T-cell (primary cell): ENCODE measurements around the gene WNT9A. TPM values are rescaled to one million over a fixed set of nuclear protein-coding genes. Genes with fewer than 3 reads are reported as not detected.
"Not testable (repeated sequence)": the region's sequence is repeated elsewhere in the genome, so short reads cannot be mapped to it uniquely, and the experiment has no call there.

Experiments
- ATAC-seq, 4 experiments: fragments of 200-7000 bp in 3 of 4; fragments of 150-1000 bp in 1 of 4; cut with Tn5 transposase; replicated peaks in 1 of 4; 1 replicate in 3 of 4; 2 replicates in 1 of 4; pipeline ENCODE4 v1.10.0; 2021; ENCODE audit warnings: moderate library complexity in 3 of 4, mild to moderate bottlenecking in 2 of 4, moderate number of reproducible peaks in 1 of 4
- CTCF ChIA-PET, 2 donors: fragments of 300-600 bp; sonication (Branson Sonifier 250); formaldehyde crosslinking; loops; one replicate each; lab custom pipeline; 2022; ENCODE audit warnings: antibody characterized with exemption in 2 of 2; lab: Charles Lee
- POLR2A ChIA-PET, 2 donors: fragments of 300-600 bp; sonication (Branson Sonifier 250); formaldehyde crosslinking; loops; one replicate each; lab custom pipeline; 2022; ENCODE audit warnings: antibody characterized with exemption in 2 of 2; lab: Charles Lee
- DNase-seq, 35 experiments: peaks; one replicate each; pipeline versions ENCODE4 v3.0.0 to v3.0.0-alpha.2; 2013 to 2023
- H3K27ac ChIP-seq: one replicate; pipeline ENCODE4 v1.5.1; 2013; ENCODE audit warnings: low read length
- H3K27me3 ChIP-seq, 2 experiments: replicated peaks in 1 of 2; 1 replicate in 1 of 2; 2 replicates in 1 of 2; pipeline versions ENCODE4 v1.6.1 to v1.7.0; 2013; ENCODE audit warnings: low read length in 1 of 2, mixed read lengths in 1 of 2; ENCODE audit not compliant: control insufficient read depth in 2 of 2, insufficient read depth in 2 of 2; ENCODE audit errors: extremely low read depth in 1 of 2
- H3K36me3 ChIP-seq, 2 donors: 1 replicate in 1 of 2; 2 replicates in 1 of 2; pipeline versions ENCODE4 v1.6.1 to v1.7.0; 2013; ENCODE audit warnings: low read length in 1 of 2; ENCODE audit not compliant: control insufficient read depth in 2 of 2, insufficient read depth in 1 of 2; ENCODE audit errors: extremely low read depth in 1 of 2
- H3K4me1 ChIP-seq, 2 experiments: 1 replicate in 1 of 2; 2 replicates in 1 of 2; pipeline versions ENCODE4 v1.6.1 to v1.7.0; 2013; ENCODE audit warnings: low read length in 2 of 2, mixed read lengths in 1 of 2; ENCODE audit not compliant: insufficient read depth in 2 of 2, control insufficient read depth in 1 of 2; ENCODE audit errors: extremely low read depth in 1 of 2
- H3K4me3 ChIP-seq, 2 donors: 1 replicate in 1 of 2; 2 replicates in 1 of 2; pipeline versions ENCODE4 v1.5.1 to v1.7.0; 2013; ENCODE audit warnings: mild to moderate bottlenecking in 2 of 2, low read length in 1 of 2, moderate library complexity in 1 of 2; ENCODE audit not compliant: control insufficient read depth in 1 of 2; ENCODE audit errors: extremely low read depth in 1 of 2
- H3K9me3 ChIP-seq: 2 replicates; pipeline ENCODE4 v1.7.0; 2013
- H3K27ac Mint-ChIP-seq, 2 donors: one replicate each; pipeline ENCODE4 v1.8.0; 2020 to 2021; ENCODE audit warnings: mild to moderate bottlenecking in 2 of 2, mixed read lengths in 2 of 2
- H3K27me3 Mint-ChIP-seq, 2 donors: one replicate each; pipeline ENCODE4 v1.8.0; 2021 to 2022; ENCODE audit warnings: mixed read lengths in 2 of 2
- H3K36me3 Mint-ChIP-seq: one replicate; pipeline ENCODE4 v1.8.0; 2021; ENCODE audit warnings: mixed read lengths
- H3K4me1 Mint-ChIP-seq, 3 donors: one replicate each; pipeline ENCODE4 v1.8.0; 2020 to 2022; ENCODE audit warnings: mixed read lengths in 3 of 3, mild to moderate bottlenecking in 1 of 3
- H3K4me3 Mint-ChIP-seq, 3 donors: one replicate each; pipeline ENCODE4 v1.8.0; 2020 to 2022; ENCODE audit warnings: mild to moderate bottlenecking in 3 of 3, mixed read lengths in 3 of 3, moderate library complexity in 3 of 3
- H3K9me3 Mint-ChIP-seq, 3 donors: one replicate each; pipeline ENCODE4 v1.8.0; 2020 to 2022; ENCODE audit warnings: mixed read lengths in 3 of 3
- WGBS: methylation state at CpG from one replicate; pipeline ENCODE4 v1.1.5; 2013; ENCODE audit warnings: missing lambda C conversion rate; ENCODE audit not compliant: insufficient coverage; 5-methylcytosine and 5-hydroxymethylcytosine counted together
- total RNA-seq, 35 experiments: library from RNA in 6 of 35; stranded (reverse) in 6 of 35; fragments of 120-200 nt in 1 of 35; gene quantifications; one replicate each; pipeline versions ENCODE4 v1.2.1 to v1.2.4 and lab custom pipeline; 2013 to 2026

Gene WNT9A
- total RNA-seq, 5 donors from 2014 or later (not counting 1 experiment from before 2014, with no cell fraction given), result 0.12 to 0.72 (median 0.48) TPM; not detected in 1

DNA sequence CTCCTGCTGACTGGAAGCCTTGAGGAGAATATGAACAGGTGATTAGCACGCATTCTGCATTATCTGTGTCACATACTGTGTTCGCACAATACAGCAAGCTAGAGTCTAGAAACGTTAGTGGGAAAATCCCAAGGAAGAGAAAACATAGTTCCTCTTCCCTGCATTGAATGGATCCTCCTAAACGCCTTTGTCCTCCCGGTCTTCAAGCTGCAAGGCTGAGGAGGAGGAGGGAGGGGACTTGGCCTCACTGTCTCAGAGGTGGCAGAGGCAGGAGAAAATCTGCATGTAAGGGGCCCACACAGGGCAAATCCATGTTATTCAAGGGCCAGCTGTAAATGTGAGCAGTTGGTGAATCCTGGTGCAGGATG lies 34.4 kb downstream of the WNT9A start:
- ATAC-seq (no peak), DNase-seq (no peak)
- Mint-ChIP-seq H3K36me3 (no peaks in the 10 kb centered on the region), H3K27me3 (peaks cover 0 to 5% of the 10 kb centered on the region in 2 donors), H3K4me1 (peaks cover 2 to 7% (median 2%) of the 10 kb centered on the region in 3 donors), H3K9me3 (no peaks in the 10 kb centered on the region), H3K27ac (no peak overlapping the region), H3K4me3 (no peak overlapping the region)
- Histone ChIP-seq H3K4me1 (no peaks in the 10 kb centered on the region), H3K9me3 (no peaks in the 10 kb centered on the region), H3K4me3 (no peak overlapping the region), H3K27me3 (peaks cover 0 to 28% of the 10 kb centered on the region in 2 experiments), H3K27ac (no peak overlapping the region), H3K36me3 (no peaks in the 10 kb centered on the region)
- WGBS, result 76% methylated on average over 4 of the region's 5 CpGs
- ChIA-PET CTCF (no interaction called here), POLR2A (no interaction called here)

DNA sequence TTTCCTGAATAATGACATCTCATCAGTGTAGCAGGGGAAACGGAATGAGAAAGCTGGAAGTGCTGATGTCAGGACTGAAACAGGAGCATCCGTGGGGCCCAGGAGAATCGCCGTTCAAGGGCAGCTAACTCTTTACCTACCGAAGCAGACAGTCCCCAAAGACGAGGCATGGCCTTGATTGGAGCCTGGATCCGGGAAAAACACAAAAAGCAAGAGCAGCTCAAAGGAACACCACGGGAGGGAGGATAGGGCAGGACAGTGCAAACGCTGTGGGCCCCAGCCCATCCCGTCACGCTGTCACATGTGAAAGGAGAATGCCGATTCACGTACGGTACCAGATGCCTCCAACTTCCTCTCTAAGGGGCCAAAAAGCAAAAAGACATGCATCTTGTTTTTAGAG lies 34.9 kb downstream of the WNT9A start:
- no peaks in the 10 kb centered on the region for H3K36me3 ChIP-seq
- H3K9me3 ChIP-seq, result no peaks in the 10 kb centered on the region
- H3K4me3 Mint-ChIP-seq, result no peak overlapping the region
- H3K4me1 ChIP-seq, result no peaks in the 10 kb centered on the region
- no peaks in the 10 kb centered on the region for H3K36me3 Mint-ChIP-seq
- H3K27me3 ChIP-seq, result peaks cover 0 to 31% of the 10 kb centered on the region in 2 experiments
- no peaks in the 10 kb centered on the region for H3K9me3 Mint-ChIP-seq
- H3K27ac ChIP-seq, result no peak overlapping the region
- DNase-seq (no peak), ATAC-seq (no peak)
- ChIA-PET POLR2A (no interaction called here), CTCF (no interaction called here)
- H3K4me3 ChIP-seq, result no peak overlapping the region
- peaks cover 2 to 7% (median 2%) of the 10 kb centered on the region in 3 donors for H3K4me1 Mint-ChIP-seq
- H3K27me3 Mint-ChIP-seq, result peaks cover 0 to 5% of the 10 kb centered on the region in 2 donors
- WGBS, result 55% methylated on average over 14 of the region's 14 CpGs
- H3K27ac Mint-ChIP-seq, result no peak overlapping the region

DNA sequence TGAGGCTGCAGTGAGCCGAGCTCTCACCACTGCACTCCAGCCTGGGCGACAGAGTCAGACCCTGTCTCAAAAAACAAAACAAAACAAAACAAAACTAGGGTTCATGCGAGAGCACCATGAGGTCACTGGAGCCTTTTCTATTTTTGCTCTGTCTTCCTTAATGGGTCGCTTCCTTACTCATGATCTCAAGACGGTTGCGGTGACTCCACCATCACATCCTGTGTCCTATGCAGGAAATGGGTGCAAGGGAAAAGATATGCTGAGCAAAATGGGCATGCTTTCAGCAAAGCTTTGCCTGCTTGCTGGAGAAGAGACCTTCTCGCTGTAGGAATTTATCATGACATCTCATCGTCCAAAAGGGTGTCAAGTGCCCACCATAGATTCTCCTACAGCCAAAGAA lies 36.4 kb downstream of the WNT9A start:
- Mint-ChIP-seq H3K9me3 (no peaks in the 10 kb centered on the region), H3K4me3 (no peak overlapping the region), H3K27me3 (peaks cover 0 to 5% of the 10 kb centered on the region in 2 donors), H3K36me3 (no peaks in the 10 kb centered on the region), H3K4me1 (peaks cover 2 to 7% (median 2%) of the 10 kb centered on the region in 3 donors), H3K27ac (no peak overlapping the region)
- no peak for DNase-seq
- no peak overlapping the region for H3K27ac ChIP-seq
- ChIA-PET CTCF (no interaction called here), POLR2A (no interaction called here)
- H3K9me3 ChIP-seq, result no peaks in the 10 kb centered on the region
- 94% methylated on average over 2 of the region's 8 CpGs for WGBS
- peaks cover 0 to 36% of the 10 kb centered on the region in 2 experiments for H3K27me3 ChIP-seq
- no peaks in the 10 kb centered on the region for H3K4me1 ChIP-seq
- no peak overlapping the region for H3K4me3 ChIP-seq
- no peak for ATAC-seq
- H3K36me3 ChIP-seq, result no peaks in the 10 kb centered on the region

DNA sequence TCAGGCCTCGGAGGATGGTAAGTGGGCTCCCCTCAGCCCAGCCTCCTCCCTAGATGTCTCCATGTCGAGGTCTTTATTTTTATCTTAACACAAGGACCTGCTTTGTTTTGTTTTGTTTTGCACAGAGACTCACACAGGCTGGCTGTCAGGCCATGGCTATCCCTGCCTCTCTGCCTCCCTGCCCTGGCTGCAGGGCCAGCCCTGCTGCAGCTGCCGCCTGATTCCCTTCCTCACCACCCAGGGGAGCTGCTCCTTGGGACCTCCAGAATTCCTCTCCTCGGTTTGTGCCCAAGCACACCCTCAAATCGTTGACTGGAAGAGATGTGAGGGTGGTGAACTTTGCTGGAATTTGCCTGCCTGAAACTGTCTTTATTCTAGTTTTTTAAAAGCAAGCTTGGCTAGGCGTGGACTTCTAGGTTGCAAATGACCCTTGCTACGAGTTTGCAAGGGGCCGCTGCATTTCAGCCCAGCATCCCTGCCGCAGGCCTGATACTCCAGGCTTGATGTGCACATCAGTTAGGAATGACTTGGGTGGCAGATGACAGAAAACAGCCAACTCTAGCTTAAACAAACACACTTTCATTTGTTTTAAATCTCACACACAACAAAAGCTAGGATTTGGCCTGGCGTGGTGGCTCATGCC lies 37.1 kb downstream of the WNT9A start:
- Mint-ChIP-seq H3K4me3 (no peak overlapping the region), H3K27me3 (peaks cover 0 to 5% of the 10 kb centered on the region in 2 donors), H3K36me3 (no peaks in the 10 kb centered on the region), H3K9me3 (no peaks in the 10 kb centered on the region), H3K4me1 (peaks cover 2 to 7% (median 2%) of the 10 kb centered on the region in 3 donors), H3K27ac (no peak overlapping the region)
- DNase-seq, result no peak
- no peak overlapping the region for H3K27ac ChIP-seq
- ATAC-seq, result no peak
- no peaks in the 10 kb centered on the region for H3K9me3 ChIP-seq
- peaks cover 0 to 36% of the 10 kb centered on the region in 2 experiments for H3K27me3 ChIP-seq
- no peak overlapping the region for H3K4me3 ChIP-seq
- CTCF ChIA-PET, result no interaction called here
- POLR2A ChIA-PET, result interaction anchor here in 1 of 2 donors (0.5 kb wide), 1 partner anchor 261 kb away, joined by 5 read pairs; no protein-coding TSS in a partner anchor
- 68% methylated on average over 4 of the region's 10 CpGs for WGBS
- H3K4me1 ChIP-seq, result no peaks in the 10 kb centered on the region
- H3K36me3 ChIP-seq, result no peaks in the 10 kb centered on the region

DNA sequence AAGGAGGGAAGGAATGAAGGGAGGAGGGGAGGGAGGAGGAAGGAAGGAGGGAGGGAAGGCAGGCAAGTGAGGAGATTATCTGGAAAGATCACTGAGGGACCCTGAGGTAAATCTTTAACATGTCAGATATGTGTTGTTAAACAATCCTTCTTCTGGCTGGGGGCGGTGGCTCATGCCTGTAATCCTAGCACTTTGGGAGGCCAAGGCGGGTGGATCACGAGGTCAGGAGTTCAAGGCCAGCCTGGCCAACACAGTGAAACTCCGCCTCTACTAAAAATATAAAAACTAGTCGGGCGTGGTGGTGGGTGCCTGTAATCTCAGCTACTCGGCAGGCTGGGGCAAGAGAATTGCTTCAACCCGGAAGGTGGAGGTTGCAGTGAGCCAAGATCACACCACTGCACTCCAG lies 37.8 kb downstream of the WNT9A start:
- H3K4me3 ChIP-seq, POLR2A ChIA-PET, H3K4me3 Mint-ChIP-seq, H3K36me3 ChIP-seq, CTCF ChIA-PET, DNase-seq, ATAC-seq, H3K27ac Mint-ChIP-seq, H3K4me1 ChIP-seq, H3K4me1 Mint-ChIP-seq, H3K9me3 ChIP-seq, H3K27me3 Mint-ChIP-seq, H3K36me3 Mint-ChIP-seq, H3K27ac ChIP-seq, H3K9me3 Mint-ChIP-seq: not testable (repeated sequence)
- WGBS, result 100% methylated on average over 1 of the region's 8 CpGs
- H3K27me3 ChIP-seq, result peaks cover 0 to 39% of the 10 kb centered on the region in 2 experiments

DNA sequence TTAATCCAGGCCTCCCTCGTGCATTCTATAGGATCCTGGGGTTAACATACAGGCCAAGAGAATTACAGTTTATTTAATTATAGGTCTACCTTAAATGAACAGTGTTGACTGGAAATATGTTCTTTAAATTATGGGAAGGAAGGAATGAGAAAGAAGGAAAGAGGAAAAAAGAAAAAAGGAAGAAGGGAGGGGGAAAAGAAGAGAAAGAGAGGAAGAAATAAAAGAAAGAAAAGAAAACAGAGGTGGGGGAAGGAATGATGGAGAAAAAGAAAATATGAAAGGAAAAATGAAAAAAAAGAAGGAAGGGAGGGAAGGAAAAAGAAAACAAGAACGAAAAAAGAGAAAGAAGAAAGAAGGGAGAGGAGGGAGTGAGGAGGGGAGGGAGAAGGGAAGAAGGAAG lies 38.5 kb downstream of the WNT9A start:
- DNase-seq, result no peak
- no peaks in the 10 kb centered on the region for H3K36me3 Mint-ChIP-seq
- H3K4me1 ChIP-seq, result no peaks in the 10 kb centered on the region
- CTCF ChIA-PET, result no interaction called here
- peaks cover 0 to 5% of the 10 kb centered on the region in 2 donors for H3K27me3 Mint-ChIP-seq
- 44% methylated on average over 1 of the region's 2 CpGs for WGBS
- H3K9me3 ChIP-seq, result no peaks in the 10 kb centered on the region
- POLR2A ChIA-PET, result no interaction called here
- ATAC-seq, result no peak
- no peak overlapping the region for H3K27ac ChIP-seq
- H3K4me1 Mint-ChIP-seq, result peaks cover 2 to 7% (median 2%) of the 10 kb centered on the region in 3 donors
- no peaks in the 10 kb centered on the region for H3K9me3 Mint-ChIP-seq
- no peaks in the 10 kb centered on the region for H3K36me3 ChIP-seq
- H3K27me3 ChIP-seq, result peaks cover 0 to 39% of the 10 kb centered on the region in 2 experiments
- H3K27ac Mint-ChIP-seq, result no peak overlapping the region
- no peak overlapping the region for H3K4me3 ChIP-seq
- no peak overlapping the region for H3K4me3 Mint-ChIP-seq
